PC-3 (cell line): ENCODE data around the gene APPBP2. TPM values are rescaled to one million over a fixed set of nuclear protein-coding genes. Genes with fewer than 3 reads are reported as not detected.

Experiments used
- total RNA-seq: library from RNA; depleted of rRNA; stranded (reverse); fragments of >200 nt; gene quantifications from 2 replicates; pipeline ENCODE4 v1.2.3, GENCODE V29; 2014; rRNA removed

Gene APPBP2
- total RNA-seq, 1 experiment from 2014 or later = 17.1 TPM

Other genes starting within 250 kb of the APPBP2 start
- 34.0 and 34.1 TPM in 2 replicates for gene USP32, start 134.1 kb downstream of the APPBP2 start, total RNA-seq
- gene CHCT1, start 103.8 kb downstream of the APPBP2 start, total RNA-seq = not detected in 2 replicates
- 8.2 and 8.4 TPM in 2 replicates for gene PPM1D, start 74.0 kb upstream of the APPBP2 start, total RNA-seq
- gene BCAS3, start 151.6 kb upstream of the APPBP2 start, total RNA-seq = 25.9 and 36.9 TPM in 2 replicates